WTC11 (cell line): ENCODE results near the gene MORC1. TPM values are rescaled to one million over a fixed set of nuclear protein-coding genes. Genes with fewer than 3 reads are reported as not detected.

ENCODE experiments used
- ATAC-seq: fragments of 200-7000 bp; cut with Tn5 transposase; 2 replicates; pipeline ENCODE4 v1.10.0; 2021; ENCODE audit warnings: mild to moderate bottlenecking, moderate library complexity
- CTCF ChIA-PET: fragments of 300-600 bp; sonication (Branson Sonifier 250); formaldehyde crosslinking; loops from one replicate; lab custom pipeline; 2021; ENCODE audit warnings: antibody characterized with exemption; lab: Charles Lee
- POLR2A ChIA-PET: fragments of 350-600 bp; sonication (Branson Sonifier 250); formaldehyde crosslinking; loops from one replicate; lab custom pipeline; 2021; ENCODE audit warnings: antibody characterized with exemption; lab: Charles Lee
- DNase-seq: peaks from one replicate; pipeline ENCODE4 v3.0.0; 2021; ENCODE audit warnings: low spot score
- H3K27ac Mint-ChIP-seq: 2 replicates; pipeline ENCODE4 v1.8.0; 2021; ENCODE audit warnings: mixed read lengths
- H3K27me3 Mint-ChIP-seq: 2 replicates; pipeline ENCODE4 v1.8.0; 2021; ENCODE audit warnings: low read depth, mild to moderate bottlenecking, moderate library complexity, mixed read lengths
- H3K36me3 Mint-ChIP-seq: 2 replicates; pipeline ENCODE4 v1.8.0; 2021; ENCODE audit warnings: mixed read lengths
- H3K4me1 Mint-ChIP-seq: 2 replicates; pipeline ENCODE4 v1.8.0; 2022; ENCODE audit warnings: mixed read lengths
- H3K4me3 Mint-ChIP-seq: 2 replicates; pipeline ENCODE4 v1.8.0; 2021; ENCODE audit warnings: mild to moderate bottlenecking, moderate library complexity, mixed read lengths
- H3K9me3 Mint-ChIP-seq: 2 replicates; pipeline ENCODE4 v1.8.0; 2021; ENCODE audit warnings: mixed read lengths
- ATF2 ChIP-seq: sonication (generic); formaldehyde crosslinking; IDR thresholded peaks from 2 replicates; pipeline ENCODE4 v1.8.1; 2022; ENCODE audit warnings: low read depth, missing genetic modification reagents, borderline replicate concordance
- E2F5 ChIP-seq: sonication (generic); formaldehyde crosslinking; IDR thresholded peaks from 2 replicates; pipeline ENCODE4 v1.8.1; 2022; ENCODE audit warnings: mild to moderate bottlenecking, moderate library complexity, missing genetic modification reagents
- ELF4 ChIP-seq: sonication (generic); formaldehyde crosslinking; IDR thresholded peaks from 2 replicates; pipeline ENCODE4 v1.8.1; 2022; ENCODE audit warnings: low read depth, mild to moderate bottlenecking, moderate library complexity, missing genetic modification reagents
- EMX1 ChIP-seq: fragments of 250-450 bp; sonication (Bioruptor Pico); IDR thresholded peaks from 2 replicates; pipeline ENCODE4 v1.8.0; 2021; ENCODE audit warnings: mild to moderate bottlenecking
- ETV6 ChIP-seq: sonication (generic); formaldehyde crosslinking; IDR thresholded peaks from 2 replicates; pipeline ENCODE4 v1.8.1; 2022; ENCODE audit warnings: mild to moderate bottlenecking, missing genetic modification reagents
- GRHL2 ChIP-seq: fragments of 250-450 bp; sonication (Bioruptor Pico); IDR thresholded peaks from 2 replicates; pipeline ENCODE4 v1.8.0; 2022; ENCODE audit warnings: mild to moderate bottlenecking, moderate library complexity; ENCODE audit not compliant: insufficient replicate concordance, severe bottlenecking
- IRF1 ChIP-seq: sonication (generic); formaldehyde crosslinking; IDR thresholded peaks from 2 replicates; pipeline ENCODE4 v1.8.0; 2023; ENCODE audit warnings: missing genetic modification reagents
- MXD4 ChIP-seq: fragments of 250-450 bp; sonication (Bioruptor Pico); IDR thresholded peaks from 2 replicates; pipeline ENCODE4 v1.8.0; 2021; ENCODE audit warnings: mild to moderate bottlenecking, moderate library complexity, borderline replicate concordance
- OVOL2 ChIP-seq: fragments of 250-450 bp; sonication (Bioruptor Pico); IDR thresholded peaks from 2 replicates; pipeline ENCODE4 v1.9.0; 2021; ENCODE audit warnings: mild to moderate bottlenecking, borderline replicate concordance
- SOX15 ChIP-seq: fragments of 250-450 bp; sonication (Bioruptor Pico); IDR thresholded peaks from 2 replicates; pipeline ENCODE4 v1.9.0; 2021; ENCODE audit warnings: mild to moderate bottlenecking
- TP53 ChIP-seq: sonication (generic); formaldehyde crosslinking; IDR thresholded peaks from 2 replicates; pipeline ENCODE4 v1.8.1; 2023; ENCODE audit warnings: mild to moderate bottlenecking, missing genetic modification reagents
- ZBTB43 ChIP-seq: sonication (generic); formaldehyde crosslinking; IDR thresholded peaks from 2 replicates; pipeline ENCODE4 v1.8.1; 2023; ENCODE audit warnings: mild to moderate bottlenecking, missing genetic modification reagents
- ZSCAN18 ChIP-seq: fragments of 250-450 bp; sonication (Bioruptor Pico); IDR thresholded peaks from 2 replicates; pipeline ENCODE4 v2.1.2; 2022; ENCODE audit warnings: mild to moderate bottlenecking, moderate library complexity
- total RNA-seq: library from RNA; stranded (reverse); gene quantifications from 3 replicates; pipeline ENCODE4 v1.2.3, GENCODE V29; 2021
- TF ChIP-seq, protein P1 (sequence below): fragments of 250-450 bp; sonication (Bioruptor Pico); conservative IDR thresholded peaks from 2 replicates; pipeline ENCODE4 v1.9.0; 2021; ENCODE audit warnings: mild to moderate bottlenecking
- TF ChIP-seq, protein P2 (sequence below): sonication (generic); formaldehyde crosslinking; IDR thresholded peaks from 2 replicates; pipeline ENCODE4 v1.8.1; 2022; ENCODE audit warnings: low read depth, mild to moderate bottlenecking, moderate library complexity, missing genetic modification reagents, borderline replicate concordance
- TF ChIP-seq, protein P3 (sequence below): sonication (generic); formaldehyde crosslinking; IDR thresholded peaks from 2 replicates; pipeline ENCODE4 v1.8.1; 2023; ENCODE audit warnings: mild to moderate bottlenecking, missing genetic modification reagents, borderline replicate concordance
- TF ChIP-seq, protein P4 (sequence below): fragments of 200-600 bp; IDR thresholded peaks from 2 replicates; pipeline ENCODE4 v1.8.0; 2022; ENCODE audit warnings: antibody characterized with exemption

MORC1 gene
- total RNA-seq, 1 experiment from 2014 or later: not detected

DNA sequence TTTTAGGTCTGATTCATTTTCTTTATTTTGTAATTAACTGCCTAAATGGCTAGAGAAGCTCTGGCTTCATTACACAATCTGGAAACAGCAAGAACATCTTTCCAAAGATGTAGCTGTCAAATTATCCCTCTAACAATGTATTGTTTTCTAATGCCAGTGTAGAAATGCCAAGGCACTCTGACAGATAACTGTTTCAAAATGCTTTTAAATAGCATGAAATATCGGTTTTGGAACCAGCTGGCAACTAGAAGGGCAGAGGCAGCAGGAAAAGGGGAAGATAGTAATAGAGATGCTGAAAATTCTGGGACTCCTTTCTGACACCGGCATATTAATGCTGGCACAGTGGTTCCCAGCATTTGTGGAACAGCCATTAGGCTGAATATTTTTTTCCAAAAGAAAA, 26.1 kb downstream of the MORC1 start (continued):
- TF ChIP-seq ZSCAN18 (CRISPR knock-in tag) (no peak), SOX15 (CRISPR knock-in tag) (no peak), E2F5 (no peak), EMX1 (no peak), TP53 (CRISPR knock-in tag) (no peak), GRHL2 (CRISPR knock-in tag) (no peak), OVOL2 (CRISPR knock-in tag) (no peak)
- TF ChIP-seq, protein P1, sequence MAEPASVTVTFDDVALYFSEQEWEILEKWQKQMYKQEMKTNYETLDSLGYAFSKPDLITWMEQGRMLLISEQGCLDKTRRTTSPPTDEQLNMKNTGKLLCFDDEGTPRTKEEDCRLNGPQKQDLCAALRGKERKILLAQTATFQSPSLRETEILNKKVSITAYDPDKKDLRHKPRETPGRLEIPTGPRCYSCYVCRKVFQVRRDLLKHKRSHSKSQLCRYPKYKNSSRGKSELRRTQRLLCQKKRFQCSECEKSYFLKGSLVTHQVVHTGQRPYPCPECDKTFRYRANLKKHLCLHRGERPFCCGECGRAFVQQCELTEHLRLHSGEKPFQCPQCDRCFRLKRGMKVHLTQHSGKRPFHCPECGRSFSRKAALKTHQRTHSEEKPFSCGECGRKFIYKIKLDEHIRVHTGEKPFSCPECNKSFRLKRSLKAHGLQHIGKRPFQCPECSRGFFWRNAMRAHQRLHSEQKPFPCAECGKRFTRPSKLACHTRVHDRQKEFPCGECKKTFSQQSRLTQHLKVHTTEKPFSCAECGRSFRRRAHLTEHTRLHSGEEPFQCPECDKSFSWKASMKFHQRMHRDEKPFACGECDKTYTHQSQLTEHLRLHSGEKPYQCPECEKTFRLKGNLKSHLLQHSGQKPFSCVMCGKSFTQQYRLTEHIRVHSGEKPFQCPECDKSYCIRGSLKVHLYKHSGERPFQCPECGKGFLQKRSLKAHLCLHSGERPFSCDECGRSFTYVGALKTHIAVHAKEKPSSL (CRISPR knock-in tag): no peak

- Mint-ChIP-seq H3K27ac (no peak overlapping the region), H3K4me1 (no peaks in the 10 kb centered on the region), H3K36me3 (no peaks in the 10 kb centered on the region), H3K9me3 (peaks cover 4% of the 10 kb centered on the region; the same call in 1 of the 2 replicates), H3K27me3 (no peaks in the 10 kb centered on the region), H3K4me3 (no peak overlapping the region)
- CTCF ChIA-PET: no interaction called here
- POLR2A ChIA-PET: no interaction called here
- no peak for DNase-seq
- TF ChIP-seq ATF2: no peak
- TF ChIP-seq, protein P2, sequence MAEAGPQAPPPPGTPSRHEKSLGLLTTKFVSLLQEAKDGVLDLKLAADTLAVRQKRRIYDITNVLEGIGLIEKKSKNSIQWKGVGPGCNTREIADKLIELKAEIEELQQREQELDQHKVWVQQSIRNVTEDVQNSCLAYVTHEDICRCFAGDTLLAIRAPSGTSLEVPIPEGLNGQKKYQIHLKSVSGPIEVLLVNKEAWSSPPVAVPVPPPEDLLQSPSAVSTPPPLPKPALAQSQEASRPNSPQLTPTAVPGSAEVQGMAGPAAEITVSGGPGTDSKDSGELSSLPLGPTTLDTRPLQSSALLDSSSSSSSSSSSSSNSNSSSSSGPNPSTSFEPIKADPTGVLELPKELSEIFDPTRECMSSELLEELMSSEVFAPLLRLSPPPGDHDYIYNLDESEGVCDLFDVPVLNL (CRISPR knock-in tag): no peak
- no peak for TF ChIP-seq ZBTB43
- no peak for TF ChIP-seq IRF1
- TF ChIP-seq, protein P3, sequence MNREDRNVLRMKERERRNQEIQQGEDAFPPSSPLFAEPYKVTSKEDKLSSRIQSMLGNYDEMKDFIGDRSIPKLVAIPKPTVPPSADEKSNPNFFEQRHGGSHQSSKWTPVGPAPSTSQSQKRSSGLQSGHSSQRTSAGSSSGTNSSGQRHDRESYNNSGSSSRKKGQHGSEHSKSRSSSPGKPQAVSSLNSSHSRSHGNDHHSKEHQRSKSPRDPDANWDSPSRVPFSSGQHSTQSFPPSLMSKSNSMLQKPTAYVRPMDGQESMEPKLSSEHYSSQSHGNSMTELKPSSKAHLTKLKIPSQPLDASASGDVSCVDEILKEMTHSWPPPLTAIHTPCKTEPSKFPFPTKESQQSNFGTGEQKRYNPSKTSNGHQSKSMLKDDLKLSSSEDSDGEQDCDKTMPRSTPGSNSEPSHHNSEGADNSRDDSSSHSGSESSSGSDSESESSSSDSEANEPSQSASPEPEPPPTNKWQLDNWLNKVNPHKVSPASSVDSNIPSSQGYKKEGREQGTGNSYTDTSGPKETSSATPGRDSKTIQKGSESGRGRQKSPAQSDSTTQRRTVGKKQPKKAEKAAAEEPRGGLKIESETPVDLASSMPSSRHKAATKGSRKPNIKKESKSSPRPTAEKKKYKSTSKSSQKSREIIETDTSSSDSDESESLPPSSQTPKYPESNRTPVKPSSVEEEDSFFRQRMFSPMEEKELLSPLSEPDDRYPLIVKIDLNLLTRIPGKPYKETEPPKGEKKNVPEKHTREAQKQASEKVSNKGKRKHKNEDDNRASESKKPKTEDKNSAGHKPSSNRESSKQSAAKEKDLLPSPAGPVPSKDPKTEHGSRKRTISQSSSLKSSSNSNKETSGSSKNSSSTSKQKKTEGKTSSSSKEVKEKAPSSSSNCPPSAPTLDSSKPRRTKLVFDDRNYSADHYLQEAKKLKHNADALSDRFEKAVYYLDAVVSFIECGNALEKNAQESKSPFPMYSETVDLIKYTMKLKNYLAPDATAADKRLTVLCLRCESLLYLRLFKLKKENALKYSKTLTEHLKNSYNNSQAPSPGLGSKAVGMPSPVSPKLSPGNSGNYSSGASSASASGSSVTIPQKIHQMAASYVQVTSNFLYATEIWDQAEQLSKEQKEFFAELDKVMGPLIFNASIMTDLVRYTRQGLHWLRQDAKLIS (CRISPR knock-in tag): no peak
- TF ChIP-seq, protein P4, sequence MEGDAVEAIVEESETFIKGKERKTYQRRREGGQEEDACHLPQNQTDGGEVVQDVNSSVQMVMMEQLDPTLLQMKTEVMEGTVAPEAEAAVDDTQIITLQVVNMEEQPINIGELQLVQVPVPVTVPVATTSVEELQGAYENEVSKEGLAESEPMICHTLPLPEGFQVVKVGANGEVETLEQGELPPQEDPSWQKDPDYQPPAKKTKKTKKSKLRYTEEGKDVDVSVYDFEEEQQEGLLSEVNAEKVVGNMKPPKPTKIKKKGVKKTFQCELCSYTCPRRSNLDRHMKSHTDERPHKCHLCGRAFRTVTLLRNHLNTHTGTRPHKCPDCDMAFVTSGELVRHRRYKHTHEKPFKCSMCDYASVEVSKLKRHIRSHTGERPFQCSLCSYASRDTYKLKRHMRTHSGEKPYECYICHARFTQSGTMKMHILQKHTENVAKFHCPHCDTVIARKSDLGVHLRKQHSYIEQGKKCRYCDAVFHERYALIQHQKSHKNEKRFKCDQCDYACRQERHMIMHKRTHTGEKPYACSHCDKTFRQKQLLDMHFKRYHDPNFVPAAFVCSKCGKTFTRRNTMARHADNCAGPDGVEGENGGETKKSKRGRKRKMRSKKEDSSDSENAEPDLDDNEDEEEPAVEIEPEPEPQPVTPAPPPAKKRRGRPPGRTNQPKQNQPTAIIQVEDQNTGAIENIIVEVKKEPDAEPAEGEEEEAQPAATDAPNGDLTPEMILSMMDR: no peak
- no peak for TF ChIP-seq GRHL2 (CRISPR knock-in tag)
- no peak for TF ChIP-seq ETV6
- no peak for TF ChIP-seq MXD4 (CRISPR knock-in tag)
- no peak for TF ChIP-seq ELF4 (CRISPR knock-in tag)
- TF ChIP-seq, all 79 proteins: peak for 0
- no peak for ATAC-seq
Measured at GRCh38 chr3:109089265-109089664, 28.7 kb downstream of the MORC1 start.
